Measurements from ENCODE around the gene LYVE1.
A peak's percentile ranks its signal among the peaks of the same experiment; 100 is the strongest.

The LYVE1 gene

DNA sequence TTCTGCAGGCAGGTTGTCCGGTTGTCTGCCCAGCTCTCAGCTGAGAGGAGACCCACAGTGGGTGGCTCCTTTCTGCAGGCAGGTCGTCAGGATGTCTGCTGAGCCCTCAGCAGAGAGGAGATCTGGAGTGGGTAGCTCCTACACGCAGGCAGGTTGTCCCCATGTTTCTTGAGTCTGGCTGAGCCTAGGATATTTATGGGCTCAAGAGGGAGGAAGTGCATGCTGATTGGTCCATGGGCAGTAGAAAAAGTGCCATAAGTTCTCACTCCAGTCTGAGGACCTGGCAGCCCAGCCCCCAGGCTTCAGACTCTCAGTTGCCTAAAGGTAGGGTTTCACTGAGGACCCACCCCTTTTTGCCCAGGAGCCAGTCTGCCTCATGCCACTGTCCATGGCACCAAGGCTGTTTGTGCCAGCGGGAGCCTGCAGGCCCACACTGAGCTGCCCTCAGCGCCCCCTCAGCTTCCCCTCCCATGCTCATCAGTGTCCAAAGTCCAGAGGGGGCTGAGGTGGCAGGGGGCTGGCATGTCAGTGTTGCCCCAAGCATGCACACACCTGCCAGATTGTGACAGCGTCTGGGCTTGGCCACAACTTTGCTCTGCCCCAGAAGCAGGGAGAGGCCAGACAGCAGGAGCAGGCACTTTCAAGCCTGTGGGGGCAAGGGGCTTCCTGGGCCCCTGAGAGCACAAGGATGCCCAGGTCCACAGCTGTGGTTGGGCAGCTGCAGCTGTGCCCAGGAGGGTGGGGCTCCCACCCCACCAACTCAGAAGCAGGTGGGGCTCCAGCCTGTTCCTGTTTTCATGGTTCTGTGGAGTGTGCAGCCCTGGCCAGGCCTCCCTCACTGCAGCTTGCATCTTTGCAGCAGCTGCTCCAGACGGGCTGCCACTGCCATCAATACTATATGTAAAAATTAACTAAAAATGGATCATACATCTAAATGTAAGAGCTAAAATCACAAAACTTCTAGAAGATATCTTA, 23.7 kb downstream of the LYVE1 start:
- TF ChIP-seq, protein P1, sequence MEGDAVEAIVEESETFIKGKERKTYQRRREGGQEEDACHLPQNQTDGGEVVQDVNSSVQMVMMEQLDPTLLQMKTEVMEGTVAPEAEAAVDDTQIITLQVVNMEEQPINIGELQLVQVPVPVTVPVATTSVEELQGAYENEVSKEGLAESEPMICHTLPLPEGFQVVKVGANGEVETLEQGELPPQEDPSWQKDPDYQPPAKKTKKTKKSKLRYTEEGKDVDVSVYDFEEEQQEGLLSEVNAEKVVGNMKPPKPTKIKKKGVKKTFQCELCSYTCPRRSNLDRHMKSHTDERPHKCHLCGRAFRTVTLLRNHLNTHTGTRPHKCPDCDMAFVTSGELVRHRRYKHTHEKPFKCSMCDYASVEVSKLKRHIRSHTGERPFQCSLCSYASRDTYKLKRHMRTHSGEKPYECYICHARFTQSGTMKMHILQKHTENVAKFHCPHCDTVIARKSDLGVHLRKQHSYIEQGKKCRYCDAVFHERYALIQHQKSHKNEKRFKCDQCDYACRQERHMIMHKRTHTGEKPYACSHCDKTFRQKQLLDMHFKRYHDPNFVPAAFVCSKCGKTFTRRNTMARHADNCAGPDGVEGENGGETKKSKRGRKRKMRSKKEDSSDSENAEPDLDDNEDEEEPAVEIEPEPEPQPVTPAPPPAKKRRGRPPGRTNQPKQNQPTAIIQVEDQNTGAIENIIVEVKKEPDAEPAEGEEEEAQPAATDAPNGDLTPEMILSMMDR (IDR thresholded peaks at IDR 0.05; ENCODE audit: low read length, missing control alignments): no peak
- DNase-seq (ENCODE audit: low read depth): no peak
- no peak overlapping the region for H3K4me3 ChIP-seq (replicated peaks; ENCODE audit: low read depth, low read length)

DNA sequence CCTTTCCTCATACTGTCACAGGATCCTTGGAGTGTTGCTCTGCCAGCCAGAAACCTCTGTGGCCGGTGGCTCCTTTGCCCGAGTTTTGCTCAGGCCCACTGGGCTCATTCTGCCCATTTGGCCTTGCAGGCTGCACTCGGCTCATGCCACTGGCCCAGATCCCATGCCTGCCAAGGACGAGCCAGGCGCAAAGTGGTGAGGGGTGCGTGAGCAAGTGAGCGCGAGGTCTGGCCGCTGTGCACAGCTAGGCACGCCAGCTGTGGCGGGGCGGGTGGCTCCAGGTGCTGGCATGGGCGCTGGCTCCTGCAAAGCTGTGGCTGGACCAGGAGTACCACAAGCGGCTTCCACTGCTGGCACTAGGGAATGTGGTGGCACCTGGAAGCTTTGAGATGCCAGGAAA, 24.7 kb downstream of the LYVE1 start:
- no peak overlapping the region for H3K4me3 ChIP-seq (replicated peaks; ENCODE audit: low read depth, low read length)
- DNase-seq (ENCODE audit: low read depth): no peak
- TF ChIP-seq, protein P1 (IDR thresholded peaks at IDR 0.05; ENCODE audit: low read length, missing control alignments): no peak

DNA sequence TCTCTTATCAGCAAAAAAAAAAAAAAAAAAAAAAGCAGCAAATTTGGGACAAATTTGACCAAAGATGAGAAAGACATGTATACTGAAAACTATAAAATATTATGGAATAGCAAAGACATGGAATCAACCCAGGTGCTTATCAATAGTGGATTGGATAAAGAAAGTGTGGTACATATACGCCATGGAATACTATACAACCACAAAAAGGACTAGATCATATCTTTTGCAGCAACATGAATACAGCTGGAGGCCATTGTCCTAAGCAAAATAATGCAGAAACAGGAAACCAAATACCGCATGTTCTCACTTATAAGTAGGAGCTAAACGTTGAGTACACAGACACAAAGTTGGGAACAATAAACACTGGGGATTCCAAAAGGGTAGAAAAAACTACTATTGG, 25.7 kb downstream of the LYVE1 start:
- TF ChIP-seq, protein P1 (IDR thresholded peaks at IDR 0.05; ENCODE audit: low read length, missing control alignments): no peak
- DNase-seq (ENCODE audit: low read depth): no peak
- H3K4me3 ChIP-seq (replicated peaks; ENCODE audit: low read depth, low read length): no peak overlapping the region

DNA sequence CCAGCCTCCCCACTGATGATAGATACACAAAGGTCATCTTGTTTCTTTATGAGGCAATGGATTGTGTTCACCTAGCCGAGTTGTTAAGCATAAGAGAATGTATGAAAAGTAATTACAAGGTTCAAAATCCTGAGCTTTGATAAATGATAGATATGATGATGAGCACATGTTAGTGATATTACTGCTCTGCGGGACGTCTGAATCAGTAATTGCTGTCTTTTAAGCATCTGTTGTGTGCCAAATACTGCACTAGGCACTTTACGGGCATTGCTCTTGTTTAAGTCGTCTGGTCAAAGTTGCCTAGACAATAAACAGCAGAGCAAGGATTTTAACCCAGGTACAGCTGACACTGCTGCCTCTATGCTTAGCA, 26.9 kb downstream of the LYVE1 start:
- TF ChIP-seq, protein P1 (IDR thresholded peaks at IDR 0.05; ENCODE audit: low read length, missing control alignments): no peak
- DNase-seq (ENCODE audit: low read depth): no peak
- H3K4me3 ChIP-seq (replicated peaks; ENCODE audit: low read depth, low read length): peak overlapping the region; percentile 82

DNA sequence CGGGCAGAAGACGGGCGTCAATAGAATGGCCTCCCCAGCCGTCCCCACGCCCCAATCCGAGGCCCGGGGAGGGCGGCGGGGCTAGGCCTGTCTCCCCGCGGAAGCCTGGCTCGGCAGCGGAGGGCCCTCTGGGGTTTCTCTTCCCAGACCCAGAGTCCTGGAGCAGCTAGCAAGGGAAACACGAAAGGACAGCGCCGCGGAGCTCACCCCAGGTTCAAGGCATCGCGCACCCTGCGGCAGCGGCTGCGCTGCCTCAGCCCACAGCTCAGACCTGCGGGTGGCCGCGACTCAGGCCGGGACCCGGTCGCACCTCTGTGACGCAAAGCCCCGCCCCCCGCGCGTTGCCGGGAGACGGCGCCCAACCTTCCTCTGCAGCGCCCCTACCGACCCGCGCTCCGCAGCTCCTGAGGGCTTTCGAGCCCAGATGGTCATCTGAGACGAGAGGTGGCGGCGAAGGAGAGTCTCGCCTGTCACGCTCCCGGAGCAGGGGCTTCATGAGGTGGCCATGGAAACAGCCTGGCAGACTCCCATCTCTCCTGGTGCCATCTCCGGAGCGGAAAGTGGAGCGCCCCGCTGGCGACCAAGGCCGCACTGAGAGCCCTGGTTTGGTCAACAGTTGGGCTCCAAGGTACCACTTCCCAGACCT, 27.4 kb downstream of the LYVE1 start, which contains the start of gene RNF141:
TSS of gene RNF141 (minus strand) at position 273 of the 646 bp plus-strand sequence. CDS start 7,029 bp downstream, outside the sequence.
- TF ChIP-seq, protein P1 (IDR thresholded peaks at IDR 0.05; ENCODE audit: low read length, missing control alignments): peak; percentile 68
- DNase-seq (ENCODE audit: low read depth): peak; percentile 91
- H3K4me3 ChIP-seq (replicated peaks; ENCODE audit: low read depth, low read length): peak within 1 kb of the TSS; percentile 82

DNA sequence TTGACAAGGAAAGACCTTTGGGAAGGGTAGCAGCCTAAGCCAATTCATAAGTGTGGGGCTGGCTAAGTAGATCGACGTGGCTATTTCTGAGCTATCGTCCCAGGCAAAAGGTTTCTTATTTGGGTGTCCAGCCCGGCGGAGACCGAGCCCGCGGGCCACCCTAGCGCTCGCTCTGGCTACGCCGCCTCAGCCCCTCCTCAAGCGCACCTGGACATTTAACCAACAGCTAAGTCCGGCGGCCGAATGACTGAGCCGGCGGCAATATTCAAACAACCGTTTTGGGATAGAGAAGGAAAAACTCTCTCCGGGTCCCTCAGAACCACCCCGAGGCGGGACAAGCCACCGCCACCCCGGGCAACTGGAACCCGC, 27.9 kb downstream of the LYVE1 start:
- peak overlapping the region; percentile 82 for H3K4me3 ChIP-seq (replicated peaks; ENCODE audit: low read depth, low read length)
- peak; percentile 31 for DNase-seq (ENCODE audit: low read depth)
- TF ChIP-seq, protein P1 (IDR thresholded peaks at IDR 0.05; ENCODE audit: low read length, missing control alignments): no peak

Data from fibroblast of pulmonary artery (primary cell).